DOHH2 (cell line): ENCODE results near the gene SLC27A6.
"Not testable (repeated sequence)": the region's sequence is repeated elsewhere in the genome, so short reads cannot be mapped to it uniquely, and the experiment has no call there.

ENCODE experiments used
- H3F3A ChIP-seq: fragments of 200-600 bp; sonication (generic), shearing (Covaris generic); 2 replicates; pipeline ENCODE4 v1.6.0; 2016; ENCODE audit warnings: antibody characterized with exemption, mild to moderate bottlenecking; ENCODE audit not compliant: control insufficient read depth, insufficient read depth
- H3K27ac ChIP-seq: fragments of 200-600 bp; sonication (generic); 2 replicates; pipeline ENCODE4 v1.5.1; 2014; ENCODE audit warnings: low read depth, mild to moderate bottlenecking, low read length, moderate library complexity
- H3K27me3 ChIP-seq: fragments of 200-600 bp; sonication (generic); 2 replicates; pipeline ENCODE4 v1.6.1; 2014; ENCODE audit warnings: mild to moderate bottlenecking, low read length, mixed read lengths; ENCODE audit not compliant: control insufficient read depth
- H3K36me3 ChIP-seq: fragments of 200-600 bp; sonication (generic); 2 replicates; pipeline ENCODE4 v1.6.1; 2014; ENCODE audit warnings: mild to moderate bottlenecking, low read length, moderate library complexity, mixed read lengths; ENCODE audit not compliant: control insufficient read depth
- H3K4me1 ChIP-seq: fragments of 200-600 bp; sonication (generic); 2 replicates; pipeline ENCODE4 v1.6.1; 2014; ENCODE audit warnings: mild to moderate bottlenecking, low read length, mixed read lengths; ENCODE audit not compliant: control insufficient read depth
- H3K4me2 ChIP-seq: fragments of 200-600 bp; sonication (generic); 2 replicates; pipeline ENCODE4 v1.6.0; 2014; ENCODE audit warnings: mild to moderate bottlenecking, low read length, moderate library complexity
- H3K4me3 ChIP-seq: fragments of 200-600 bp; sonication (generic); 2 replicates; pipeline ENCODE4 v1.5.1; 2014; ENCODE audit warnings: mild to moderate bottlenecking, low read length, mixed read lengths
- H3K79me2 ChIP-seq: fragments of 200-600 bp; sonication (generic); 2 replicates; pipeline ENCODE4 v1.6.1; 2014; ENCODE audit warnings: mild to moderate bottlenecking, low read length, mixed read lengths; ENCODE audit not compliant: control insufficient read depth
- H3K9me2 ChIP-seq: fragments of 200-600 bp; sonication (generic); replicated peaks from 2 replicates; pipeline ENCODE4 v1.6.1; 2014; ENCODE audit warnings: mild to moderate bottlenecking, low read length, mixed read lengths; ENCODE audit not compliant: control insufficient read depth
- H3K9me3 ChIP-seq: fragments of 200-600 bp; sonication (generic); 2 replicates; pipeline ENCODE4 v1.6.1; 2014; ENCODE audit warnings: antibody characterized with exemption, low read length, mixed read lengths; ENCODE audit not compliant: control insufficient read depth, insufficient read depth
- H4K20me1 ChIP-seq: fragments of 200-600 bp; sonication (generic); 2 replicates; pipeline ENCODE4 v1.6.0; 2014; ENCODE audit warnings: low read depth, mild to moderate bottlenecking, antibody characterized with exemption, low read length, moderate library complexity; ENCODE audit not compliant: control insufficient read depth, insufficient read depth
- CTCF ChIP-seq: fragments of 200-600 bp; sonication (generic); IDR thresholded peaks from one replicate; pipeline ENCODE4 v1.5.1; 2014; ENCODE audit warnings: antibody characterized with exemption, mild to moderate bottlenecking, low read depth, low read length; ENCODE audit not compliant: poor library complexity, severe bottlenecking
- EZH2phosphoT487 ChIP-seq: fragments of 200-600 bp; sonication (generic); IDR thresholded peaks from 2 replicates; pipeline ENCODE4 v1.6.1; 2017; ENCODE audit warnings: borderline replicate concordance, mild to moderate bottlenecking, antibody characterized with exemption, low read length, moderate library complexity, mixed read lengths

The SLC27A6 gene

GRCh38 chr5:129031886-129032683 is 66.8 kb downstream of the SLC27A6 start:
- Histone ChIP-seq H3K79me2 (no peaks in the 10 kb centered on the region), H3K9me3 (no peaks in the 10 kb centered on the region), H3F3A (no peaks in the 10 kb centered on the region), H3K9me2 (no peaks in the 10 kb centered on the region), H3K4me1 (no peaks in the 10 kb centered on the region), H3K27me3 (no peaks in the 10 kb centered on the region), H3K4me2 (no peak overlapping the region), H3K36me3 (no peaks in the 10 kb centered on the region), H3K27ac (no peak overlapping the region), H3K4me3 (no peak overlapping the region), H4K20me1 (no peaks in the 10 kb centered on the region)
- TF ChIP-seq EZH2phosphoT487 (no peak), CTCF (no peak)

- not testable (repeated sequence) for H3K79me2 ChIP-seq, H3K36me3 ChIP-seq, H3K4me1 ChIP-seq, H3F3A ChIP-seq, H3K9me3 ChIP-seq, H4K20me1 ChIP-seq, H3K4me3 ChIP-seq, H3K27ac ChIP-seq, H3K27me3 ChIP-seq, H3K4me2 ChIP-seq, H3K9me2 ChIP-seq
These were observed 71.0 kb downstream of the SLC27A6 start for GRCh38 chr5:129036257-129036656.

DNA sequence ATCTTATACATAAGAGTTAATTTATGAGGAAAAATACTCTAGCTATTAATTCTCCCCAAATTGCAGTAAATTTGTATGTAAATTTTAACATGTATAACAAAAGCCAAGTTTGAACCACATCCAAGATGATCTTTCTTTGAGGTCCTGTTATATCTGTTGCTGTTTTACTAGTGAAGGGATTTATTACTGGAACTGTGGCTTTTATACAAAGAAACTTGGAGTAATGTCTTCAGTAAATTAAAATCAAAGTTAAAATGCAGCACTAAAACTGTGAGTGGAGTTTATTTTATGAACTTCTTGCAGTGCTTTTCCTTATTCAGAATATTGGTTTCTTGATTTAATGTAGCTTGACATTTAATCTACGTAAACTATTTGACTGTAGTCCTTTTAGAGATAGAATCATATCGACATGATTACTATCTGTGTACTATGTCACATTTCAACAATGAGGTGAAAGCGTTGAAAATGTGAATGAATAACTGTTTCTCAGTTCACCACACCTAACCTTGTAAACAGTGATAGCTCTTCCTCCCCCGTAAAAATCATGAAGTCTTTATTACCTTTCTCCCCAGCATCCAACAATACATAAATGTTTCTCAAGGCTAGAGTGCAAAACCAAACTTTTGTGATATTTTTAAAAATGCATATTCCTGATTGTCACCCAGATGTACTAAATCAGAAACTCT is 76.1 kb downstream of the SLC27A6 start:
- Histone ChIP-seq H3K27ac (no peak overlapping the region), H3K4me3 (no peak overlapping the region), H3K4me1 (no peaks in the 10 kb centered on the region), H3K4me2 (no peak overlapping the region), H3F3A (no peaks in the 10 kb centered on the region), H3K9me2 (no peaks in the 10 kb centered on the region), H3K79me2 (no peaks in the 10 kb centered on the region), H3K27me3 (no peaks in the 10 kb centered on the region), H3K9me3 (no peaks in the 10 kb centered on the region), H3K36me3 (no peaks in the 10 kb centered on the region), H4K20me1 (no peaks in the 10 kb centered on the region)
- no peak for TF ChIP-seq CTCF
- no peak for TF ChIP-seq EZH2phosphoT487

- no peaks in the 10 kb centered on the region for H3K9me3 ChIP-seq
- TF ChIP-seq EZH2phosphoT487 (no peak), CTCF (no peak)
- no peak overlapping the region for H3K27ac ChIP-seq
- no peaks in the 10 kb centered on the region for H3F3A ChIP-seq
- no peaks in the 10 kb centered on the region for H3K9me2 ChIP-seq
- no peaks in the 10 kb centered on the region for H3K27me3 ChIP-seq
- no peaks in the 10 kb centered on the region for H3K4me1 ChIP-seq
- no peaks in the 10 kb centered on the region for H3K36me3 ChIP-seq
- H4K20me1 ChIP-seq = no peaks in the 10 kb centered on the region
- H3K4me3 ChIP-seq = no peak overlapping the region
- H3K4me2 ChIP-seq = no peak overlapping the region
- H3K79me2 ChIP-seq = no peaks in the 10 kb centered on the region
These were observed 77.0 kb downstream of the SLC27A6 start for GRCh38 chr5:129042306-129042705.
